Raji (cell line): Measurements from ENCODE around the gene CACNB1.

ENCODE experiments used
- POLR2A ChIP-seq: IDR thresholded peaks from 2 replicates; pipeline ENCODE4 v1.6.1; 2011; ENCODE audit warnings: low read depth, low read length, control low read depth; ENCODE audit not compliant: insufficient read depth

The CACNB1 gene

GRCh38 chr17:39158623-39159022, 38.8 kb downstream of the CACNB1 start:
- TF ChIP-seq POLR2A: no peak

- no peak for TF ChIP-seq POLR2A
Measured at GRCh38 chr17:39156491-39156890, 41.0 kb downstream of the CACNB1 start.

GRCh38 chr17:39155654-39156053, 41.8 kb downstream of the CACNB1 start:
- TF ChIP-seq POLR2A: no peak

GRCh38 chr17:39153599-39154051, 43.8 kb downstream of the CACNB1 start:
- TF ChIP-seq POLR2A: no peak

GRCh38 chr17:39151943-39152818, 45.3 kb downstream of the CACNB1 start:
- TF ChIP-seq POLR2A: no peak

GRCh38 chr17:39151150-39151942, 46.1 kb downstream of the CACNB1 start, which contains the start of gene PLXDC1:
PLXDC1 (minus strand) TSS chr17:39151637; CDS start chr17:39151437, 200 bp downstream.
- TF ChIP-seq POLR2A: no peak

- no peak for TF ChIP-seq POLR2A
Measured at GRCh38 chr17:39150795-39151149, 46.7 kb downstream of the CACNB1 start.

- no peak for TF ChIP-seq POLR2A
Measured at GRCh38 chr17:39150104-39150634, 47.3 kb downstream of the CACNB1 start.

GRCh38 chr17:39147221-39148185, 50.0 kb downstream of the CACNB1 start:
- TF ChIP-seq POLR2A: no peak

GRCh38 chr17:39146273-39146672, 51.2 kb downstream of the CACNB1 start:
- TF ChIP-seq POLR2A: no peak

GRCh38 chr17:39145143-39145542, 52.3 kb downstream of the CACNB1 start:
- no peak for TF ChIP-seq POLR2A

- TF ChIP-seq POLR2A: no peak
Measured at GRCh38 chr17:39144416-39144840, 53.0 kb downstream of the CACNB1 start.

GRCh38 chr17:39143552-39144093, 53.8 kb downstream of the CACNB1 start:
- TF ChIP-seq POLR2A: no peak

GRCh38 chr17:39141915-39142664, 55.4 kb downstream of the CACNB1 start:
- no peak for TF ChIP-seq POLR2A

GRCh38 chr17:39141294-39141693, 56.2 kb downstream of the CACNB1 start:
- no peak for TF ChIP-seq POLR2A
